GM12873 (cell line): ENCODE data around the gene JAM3.

Experiments
- CTCF ChIP-seq: IDR thresholded peaks from 2 replicates; pipeline ENCODE4 v1.5.1; 2012; ENCODE audit warnings: low read depth, mild to moderate bottlenecking, moderate library complexity, low read length, control low read depth; ENCODE audit not compliant: insufficient read depth; ENCODE audit errors: missing control alignments

The JAM3 gene

DNA sequence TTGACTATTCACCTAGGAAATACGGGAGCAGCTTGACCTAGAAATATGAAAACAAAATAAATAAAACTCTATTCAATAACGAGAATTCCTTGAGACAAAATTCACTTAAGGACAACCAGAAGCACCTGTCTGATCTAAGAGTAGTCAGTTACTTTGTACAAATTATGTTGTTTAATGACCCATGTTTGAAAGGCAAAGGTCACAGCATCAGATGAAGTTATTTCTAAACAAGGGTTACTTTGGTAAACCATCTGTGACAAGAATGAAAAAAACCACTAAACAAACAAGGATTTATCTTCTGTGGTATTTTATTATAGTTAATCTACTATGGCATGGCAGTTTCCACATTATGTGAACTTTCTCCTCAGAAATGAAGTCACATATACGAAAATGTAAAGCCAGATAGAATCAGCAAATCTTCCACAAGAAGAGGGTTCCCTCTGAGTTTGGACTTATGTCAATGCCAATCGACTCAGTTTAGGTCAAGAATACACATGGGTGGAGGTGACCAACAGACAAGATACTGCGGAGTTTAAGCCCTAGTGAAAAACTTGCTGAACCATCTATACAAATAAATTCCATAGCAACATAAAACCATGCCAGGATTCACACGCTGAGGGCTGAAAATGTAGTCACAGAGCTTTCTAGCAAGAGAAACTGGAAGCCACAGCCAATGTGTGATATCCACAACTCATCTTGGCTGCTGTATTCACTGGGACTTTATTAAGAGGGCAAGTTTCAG is 101.5 kb downstream of the JAM3 start:
- TF ChIP-seq CTCF: no peak

- TF ChIP-seq CTCF: no peak
Observed at GRCh38 chr11:134170919-134171281, 102.0 kb downstream of the JAM3 start.

- no peak for TF ChIP-seq CTCF
Observed at GRCh38 chr11:134171951-134172350, 103.1 kb downstream of the JAM3 start.

DNA sequence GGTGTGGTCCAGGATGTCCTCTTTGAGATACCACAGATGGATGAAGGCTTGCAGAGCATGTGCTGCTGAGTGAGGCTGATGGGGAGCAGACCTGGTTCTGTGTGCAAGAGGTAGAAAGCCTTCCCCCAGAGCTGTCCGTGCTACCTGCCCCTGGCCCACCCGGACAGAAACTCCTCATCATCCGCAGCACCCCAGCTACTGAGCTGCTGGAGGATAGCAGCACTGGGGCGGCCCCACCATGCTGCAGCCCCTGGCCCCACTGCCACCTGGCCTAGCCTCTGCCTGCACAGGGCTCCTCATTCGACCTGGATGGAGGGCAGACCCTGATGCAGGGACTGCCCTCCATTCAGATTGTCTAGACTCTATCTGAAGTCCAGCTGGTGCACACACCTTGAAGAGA is 104.4 kb downstream of the JAM3 start:
- no peak for TF ChIP-seq CTCF

DNA sequence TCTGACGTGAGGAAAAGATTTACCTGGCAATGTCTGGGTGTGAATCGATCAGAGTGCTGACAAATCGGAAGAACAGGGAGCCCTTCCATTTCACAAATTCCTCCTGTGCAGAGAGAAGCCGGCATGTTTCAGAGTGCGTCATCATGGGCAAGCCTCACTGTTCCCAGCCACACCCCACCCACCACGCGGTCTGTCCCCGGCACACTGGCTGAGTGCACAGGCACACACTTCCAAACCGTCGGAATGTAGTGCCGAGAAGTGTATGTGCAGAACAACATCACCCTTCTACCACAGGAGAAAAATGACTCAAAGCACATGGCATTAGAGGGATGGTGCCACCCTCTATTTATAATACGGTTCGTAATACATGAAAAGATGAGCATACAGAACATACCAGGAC is 107.4 kb downstream of the JAM3 start:
- TF ChIP-seq CTCF: no peak

DNA sequence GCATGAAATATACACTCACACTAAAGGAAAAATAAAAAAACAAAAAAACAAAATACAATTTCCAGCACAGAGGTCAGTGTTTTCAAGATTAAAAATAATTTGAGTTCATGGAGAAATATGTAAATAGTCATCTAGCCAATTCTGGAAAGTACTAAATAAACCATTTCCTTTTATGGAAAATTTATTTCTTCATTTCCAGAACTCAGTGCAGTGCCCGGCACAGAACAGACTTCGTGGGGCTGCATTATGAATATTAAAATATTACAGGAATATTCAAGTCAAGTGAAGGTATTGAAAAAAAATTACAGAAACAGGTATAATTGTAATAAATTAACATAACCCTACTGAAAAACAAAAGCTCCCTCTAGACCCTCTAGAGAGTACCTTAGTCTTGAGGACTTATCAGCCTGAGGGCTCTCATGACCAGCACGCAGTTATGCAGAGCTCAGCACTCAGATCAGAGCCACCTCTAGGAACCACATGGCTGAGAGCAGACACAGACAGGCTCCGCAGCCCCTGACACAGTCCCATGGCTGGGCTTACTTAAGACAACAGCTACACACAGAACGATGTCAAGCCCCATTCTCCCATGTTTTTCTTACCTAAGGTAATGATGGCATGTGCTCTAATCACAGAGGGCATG is 109.3 kb downstream of the JAM3 start:
- no peak for TF ChIP-seq CTCF

DNA sequence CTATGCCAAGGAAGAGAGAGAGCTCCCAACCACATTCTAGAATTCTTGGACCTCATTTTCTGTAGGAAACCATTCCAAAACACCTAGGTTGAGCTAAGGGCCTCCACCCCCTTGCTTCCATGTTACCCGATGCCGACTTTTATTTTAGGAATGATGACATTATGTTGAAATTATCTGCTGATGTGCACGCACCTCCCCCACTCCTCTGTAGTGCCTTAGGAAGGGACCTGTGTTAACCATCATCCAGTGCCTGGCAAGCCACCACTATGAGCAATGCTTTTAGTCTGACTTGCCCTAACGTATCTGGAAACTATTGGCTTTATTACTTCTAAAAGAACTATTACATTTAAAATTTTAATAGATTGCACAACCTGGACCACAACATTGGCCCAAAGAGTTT is 112.8 kb downstream of the JAM3 start:
- no peak for TF ChIP-seq CTCF
